Breast epithelium (tissue), 3 donors: ENCODE data around the gene YOD1.

Source experiments
- POLR2AphosphoS5 ChIP-seq, 3 donors: sonication (generic); formaldehyde crosslinking; IDR thresholded peaks; one replicate each; pipeline ENCODE4 v1.6.1; 2017; ENCODE audit warnings: antibody characterized with exemption in 3 of 3
- TF ChIP-seq, protein P1 (sequence below), 3 donors: fragments of 450-650 bp; IDR thresholded peaks; one replicate each; pipeline ENCODE4 v1.5.1; 2016 to 2017; ENCODE audit warnings: antibody characterized with exemption in 3 of 3, mild to moderate bottlenecking in 3 of 3, moderate library complexity in 3 of 3

GRCh38 chr1:207015791-207016190 lies 35.2 kb downstream of the YOD1 start:
- TF ChIP-seq POLR2AphosphoS5 (IDR thresholded peaks at IDR 0.05), result no peak
- TF ChIP-seq, protein P1, sequence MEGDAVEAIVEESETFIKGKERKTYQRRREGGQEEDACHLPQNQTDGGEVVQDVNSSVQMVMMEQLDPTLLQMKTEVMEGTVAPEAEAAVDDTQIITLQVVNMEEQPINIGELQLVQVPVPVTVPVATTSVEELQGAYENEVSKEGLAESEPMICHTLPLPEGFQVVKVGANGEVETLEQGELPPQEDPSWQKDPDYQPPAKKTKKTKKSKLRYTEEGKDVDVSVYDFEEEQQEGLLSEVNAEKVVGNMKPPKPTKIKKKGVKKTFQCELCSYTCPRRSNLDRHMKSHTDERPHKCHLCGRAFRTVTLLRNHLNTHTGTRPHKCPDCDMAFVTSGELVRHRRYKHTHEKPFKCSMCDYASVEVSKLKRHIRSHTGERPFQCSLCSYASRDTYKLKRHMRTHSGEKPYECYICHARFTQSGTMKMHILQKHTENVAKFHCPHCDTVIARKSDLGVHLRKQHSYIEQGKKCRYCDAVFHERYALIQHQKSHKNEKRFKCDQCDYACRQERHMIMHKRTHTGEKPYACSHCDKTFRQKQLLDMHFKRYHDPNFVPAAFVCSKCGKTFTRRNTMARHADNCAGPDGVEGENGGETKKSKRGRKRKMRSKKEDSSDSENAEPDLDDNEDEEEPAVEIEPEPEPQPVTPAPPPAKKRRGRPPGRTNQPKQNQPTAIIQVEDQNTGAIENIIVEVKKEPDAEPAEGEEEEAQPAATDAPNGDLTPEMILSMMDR (IDR thresholded peaks at IDR 0.05), result no peak
